Suprapubic skin (tissue), 4 donors: ENCODE data around the gene COLEC11. TPM values are rescaled to one million over a fixed set of nuclear protein-coding genes. Genes with fewer than 3 reads are reported as not detected.

Experiments used
- DNase-seq, 2 donors: peaks; one replicate each; pipeline ENCODE4 v3.0.0-alpha.2; 2019; ENCODE audit warnings: low spot score in 2 of 2
- H3K27ac ChIP-seq: fragments of 200-600 bp; sonication (generic); one replicate; pipeline ENCODE4 v1.5.1; 2019
- H3K27me3 ChIP-seq: fragments of 200-600 bp; sonication (generic); one replicate; pipeline ENCODE4 v1.5.1; 2019
- H3K36me3 ChIP-seq: fragments of 200-600 bp; sonication (generic); one replicate; pipeline ENCODE4 v1.5.1; 2019
- H3K4me1 ChIP-seq: fragments of 200-600 bp; sonication (generic); one replicate; pipeline ENCODE4 v1.5.1; 2019
- H3K4me3 ChIP-seq: fragments of 200-600 bp; sonication (generic); one replicate; pipeline ENCODE4 v1.5.1; 2019; ENCODE audit warnings: mild to moderate bottlenecking
- H3K9me3 ChIP-seq: fragments of 200-600 bp; sonication (generic); one replicate; pipeline ENCODE4 v1.5.1; 2019
- EP300 ChIP-seq: sonication (generic); formaldehyde crosslinking; IDR thresholded peaks from one replicate; pipeline ENCODE4 v1.6.1; 2017; ENCODE audit warnings: antibody characterized with exemption
- POLR2A ChIP-seq, 2 donors: fragments of 450-650 bp; IDR thresholded peaks; one replicate each; pipeline ENCODE4 v1.6.1; 2017; ENCODE audit warnings: antibody characterized with exemption in 2 of 2, mild to moderate bottlenecking in 2 of 2, moderate library complexity in 2 of 2
- POLR2AphosphoS5 ChIP-seq, 3 donors: sonication (generic); formaldehyde crosslinking; IDR thresholded peaks; one replicate each; pipeline ENCODE4 v1.6.1; 2017; ENCODE audit warnings: antibody characterized with exemption in 3 of 3
- WGBS: methylation state at CpG from one replicate; pipeline ENCODE4 v1.1.5; 2018; 5-methylcytosine and 5-hydroxymethylcytosine counted together
- total RNA-seq, 4 donors: library from RNA; depleted of rRNA; stranded (reverse); fragments of >200 nt; gene quantifications; one replicate each; pipeline ENCODE4 v1.1.0, GENCODE V29; 2016
- TF ChIP-seq, protein P1 (sequence below), 2 donors: fragments of 200-600 bp in 1 of 2; fragments of 450-650 bp in 1 of 2; sonication (generic) in 1 of 2; IDR thresholded peaks; one replicate each; pipeline ENCODE4 v1.5.1; 2016 to 2019; ENCODE audit warnings: antibody characterized with exemption in 2 of 2, mild to moderate bottlenecking in 1 of 2, moderate library complexity in 1 of 2

The COLEC11 gene
- total RNA-seq, 4 donors from 2014 or later: 0.39 to 0.68 TPM; not detected in 2

DNA sequence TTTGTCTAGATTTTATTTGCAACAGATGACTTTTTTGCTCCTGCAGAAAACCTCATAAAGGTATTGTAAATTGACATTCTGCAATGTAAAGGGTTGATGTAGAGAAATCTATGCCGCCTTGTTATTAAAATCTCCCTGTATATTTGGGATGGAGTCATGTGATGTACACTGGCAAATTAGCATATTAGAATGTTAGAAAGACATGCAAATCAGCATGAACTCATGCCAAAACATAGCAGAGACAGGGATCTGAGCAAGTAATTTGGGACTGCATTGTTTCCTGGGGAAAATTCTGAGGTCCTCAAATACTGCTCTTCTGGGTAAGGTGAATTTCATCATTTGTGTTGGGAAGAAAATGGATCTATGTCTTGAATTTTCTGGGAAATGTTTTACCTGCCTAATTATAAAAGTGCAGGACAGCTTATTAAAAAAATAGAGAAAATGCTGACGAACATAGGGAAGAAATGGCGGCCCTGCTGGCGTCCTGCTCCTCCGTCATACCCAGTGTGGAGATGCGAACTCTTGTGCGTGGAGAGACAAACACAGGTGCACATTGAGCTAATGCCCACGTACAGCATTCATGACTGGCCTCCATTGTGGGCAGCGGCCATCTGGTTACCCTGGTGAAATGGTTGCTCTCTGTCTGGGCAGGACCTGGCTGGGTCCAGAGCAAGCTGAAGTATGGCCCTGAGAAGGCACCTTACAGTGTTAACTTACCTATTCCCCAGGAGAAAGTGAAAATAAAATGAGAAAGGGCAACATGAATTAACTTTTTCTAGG is 79.3 kb downstream of the COLEC11 start:
- TF ChIP-seq POLR2AphosphoS5 (IDR thresholded peaks at IDR 0.05) (no peak), EP300 (no peak), POLR2A (IDR thresholded peaks at IDR 0.05) (no peak)
- TF ChIP-seq, protein P1, sequence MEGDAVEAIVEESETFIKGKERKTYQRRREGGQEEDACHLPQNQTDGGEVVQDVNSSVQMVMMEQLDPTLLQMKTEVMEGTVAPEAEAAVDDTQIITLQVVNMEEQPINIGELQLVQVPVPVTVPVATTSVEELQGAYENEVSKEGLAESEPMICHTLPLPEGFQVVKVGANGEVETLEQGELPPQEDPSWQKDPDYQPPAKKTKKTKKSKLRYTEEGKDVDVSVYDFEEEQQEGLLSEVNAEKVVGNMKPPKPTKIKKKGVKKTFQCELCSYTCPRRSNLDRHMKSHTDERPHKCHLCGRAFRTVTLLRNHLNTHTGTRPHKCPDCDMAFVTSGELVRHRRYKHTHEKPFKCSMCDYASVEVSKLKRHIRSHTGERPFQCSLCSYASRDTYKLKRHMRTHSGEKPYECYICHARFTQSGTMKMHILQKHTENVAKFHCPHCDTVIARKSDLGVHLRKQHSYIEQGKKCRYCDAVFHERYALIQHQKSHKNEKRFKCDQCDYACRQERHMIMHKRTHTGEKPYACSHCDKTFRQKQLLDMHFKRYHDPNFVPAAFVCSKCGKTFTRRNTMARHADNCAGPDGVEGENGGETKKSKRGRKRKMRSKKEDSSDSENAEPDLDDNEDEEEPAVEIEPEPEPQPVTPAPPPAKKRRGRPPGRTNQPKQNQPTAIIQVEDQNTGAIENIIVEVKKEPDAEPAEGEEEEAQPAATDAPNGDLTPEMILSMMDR (IDR thresholded peaks at IDR 0.05): no peak
- DNase-seq: peak in 1 of 2 donors; percentile 38
- no peak overlapping the region for H3K27ac ChIP-seq
- WGBS: 92% methylated on average over 9 of the region's 9 CpGs
- H3K36me3 ChIP-seq: no peaks in the 10 kb centered on the region
- H3K9me3 ChIP-seq: no peaks in the 10 kb centered on the region
- peaks cover 5% of the 10 kb centered on the region for H3K4me1 ChIP-seq
- H3K4me3 ChIP-seq: no peak overlapping the region
- H3K27me3 ChIP-seq: peaks cover 6% of the 10 kb centered on the region

DNA sequence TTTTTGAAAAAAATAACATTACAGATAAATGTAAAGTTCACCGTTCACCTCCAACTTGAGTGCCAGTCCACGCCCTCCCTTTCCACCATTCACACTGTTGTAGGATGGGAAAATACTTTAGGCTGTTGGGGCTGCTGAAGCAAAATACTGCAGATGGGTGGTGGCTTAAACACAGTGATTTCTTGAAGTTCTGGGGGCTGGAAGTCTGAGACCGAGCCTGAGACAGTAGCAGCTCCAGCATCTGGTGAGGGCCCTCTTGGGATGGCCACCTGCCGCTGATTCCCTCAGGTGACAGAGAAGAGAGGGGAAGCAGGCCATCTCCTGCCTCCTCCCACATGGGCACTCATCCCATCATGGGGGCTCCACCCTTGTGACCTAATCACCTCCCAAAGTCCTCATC is 80.8 kb downstream of the COLEC11 start:
- no peak overlapping the region for H3K4me3 ChIP-seq
- no peak for TF ChIP-seq POLR2AphosphoS5 (IDR thresholded peaks at IDR 0.05)
- no peak for TF ChIP-seq EP300
- no peak for TF ChIP-seq POLR2A (IDR thresholded peaks at IDR 0.05)
- TF ChIP-seq, protein P1 (IDR thresholded peaks at IDR 0.05): no peak
- no peaks in the 10 kb centered on the region for H3K36me3 ChIP-seq
- peaks cover 5% of the 10 kb centered on the region for H3K4me1 ChIP-seq
- 79% methylated on average over 4 of the region's 4 CpGs for WGBS
- DNase-seq: peak in 1 of 2 donors; percentile 15
- H3K9me3 ChIP-seq: no peaks in the 10 kb centered on the region
- H3K27me3 ChIP-seq: peaks cover 6% of the 10 kb centered on the region
- no peak overlapping the region for H3K27ac ChIP-seq

DNA sequence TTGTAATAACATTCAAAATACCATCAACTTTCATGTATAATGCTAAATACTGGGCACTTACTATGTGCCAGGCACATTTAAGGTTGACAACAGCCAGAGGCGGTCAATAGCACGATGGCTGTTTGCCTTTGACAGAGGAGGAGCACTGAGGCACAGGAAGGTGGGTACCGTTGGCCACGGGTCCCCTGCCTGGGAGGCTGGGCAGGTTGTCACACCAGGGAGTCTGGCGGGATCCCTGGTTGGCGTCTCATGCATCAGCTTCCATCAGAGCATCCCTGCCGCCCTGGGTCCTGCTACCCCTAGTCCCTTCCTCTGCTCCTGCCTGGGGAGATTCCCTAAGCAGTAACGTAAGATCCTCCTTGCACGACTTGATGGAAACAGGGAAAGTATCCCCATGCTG is 82.5 kb downstream of the COLEC11 start:
- TF ChIP-seq, protein P1 (IDR thresholded peaks at IDR 0.05): no peak
- TF ChIP-seq EP300 (no peak), POLR2A (IDR thresholded peaks at IDR 0.05) (no peak), POLR2AphosphoS5 (IDR thresholded peaks at IDR 0.05) (no peak)
- no peak overlapping the region for H3K4me3 ChIP-seq
- 84% methylated on average over 7 of the region's 9 CpGs for WGBS

DNA sequence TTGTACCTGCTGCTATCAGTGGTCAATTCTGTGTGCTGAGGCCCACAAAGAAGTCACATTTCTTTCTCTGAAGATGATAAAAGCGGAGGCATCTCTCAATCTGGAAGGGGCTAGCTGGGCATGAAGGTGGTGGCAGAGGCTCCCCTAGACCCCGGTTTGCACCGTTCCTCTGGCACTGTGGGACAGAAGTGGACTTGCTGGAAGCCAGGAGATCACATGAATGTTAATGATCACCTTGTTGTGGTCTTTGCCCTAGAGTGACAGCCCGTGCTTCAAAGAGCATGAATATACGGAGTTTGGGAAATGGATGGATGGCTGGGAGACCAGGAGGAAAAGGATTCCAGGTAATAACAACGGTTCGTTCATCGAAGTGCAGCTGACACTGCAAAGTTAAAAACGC is 83.3 kb downstream of the COLEC11 start:
- Histone ChIP-seq H3K36me3 (no peaks in the 10 kb centered on the region), H3K9me3 (no peaks in the 10 kb centered on the region), H3K4me3 (no peak overlapping the region), H3K27me3 (peaks cover 6% of the 10 kb centered on the region), H3K27ac (no peak overlapping the region), H3K4me1 (no peaks in the 10 kb centered on the region)
- no peak for TF ChIP-seq EP300
- TF ChIP-seq, protein P1 (IDR thresholded peaks at IDR 0.05): no peak
- TF ChIP-seq POLR2AphosphoS5 (IDR thresholded peaks at IDR 0.05): no peak
- TF ChIP-seq POLR2A (IDR thresholded peaks at IDR 0.05): no peak
- peak in 1 of 2 donors; percentile 52 for DNase-seq
- WGBS: 76% methylated on average over 9 of the region's 9 CpGs

More for the DNA sequence above, 82.5 kb downstream of the COLEC11 start:
- Histone ChIP-seq H3K36me3 (no peaks in the 10 kb centered on the region), H3K4me1 (peaks cover 5% of the 10 kb centered on the region), H3K27ac (no peak overlapping the region), H3K27me3 (peaks cover 6% of the 10 kb centered on the region), H3K9me3 (no peaks in the 10 kb centered on the region)
- DNase-seq: peak in 1 of 2 donors; percentile 70

DNA sequence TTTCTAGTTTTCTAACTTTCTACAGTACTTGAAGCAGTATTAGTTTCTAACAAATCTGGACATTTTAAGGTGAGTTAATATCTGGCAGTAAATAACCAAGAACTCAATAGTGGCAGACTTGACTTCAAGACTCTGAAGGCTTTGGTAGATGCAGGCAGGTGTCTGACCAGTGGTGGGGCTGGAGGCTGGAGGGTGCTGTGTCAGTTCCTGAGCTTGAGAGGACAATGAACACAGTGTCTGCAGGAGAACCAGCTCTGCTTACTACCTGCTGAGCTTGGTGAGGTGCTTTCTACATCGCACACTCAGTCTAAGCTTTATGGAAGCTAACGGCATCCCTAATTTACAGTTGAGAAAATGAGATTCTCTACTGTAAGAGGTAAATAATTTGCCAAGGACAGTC is 84.3 kb downstream of the COLEC11 start:
- DNase-seq: peak in 1 of 2 donors; percentile 26
- Histone ChIP-seq H3K4me3 (no peak overlapping the region), H3K4me1 (no peaks in the 10 kb centered on the region), H3K9me3 (no peaks in the 10 kb centered on the region), H3K27ac (no peak overlapping the region), H3K36me3 (no peaks in the 10 kb centered on the region), H3K27me3 (peaks cover 6% of the 10 kb centered on the region)
- no peak for TF ChIP-seq POLR2A (IDR thresholded peaks at IDR 0.05)
- TF ChIP-seq, protein P1 (IDR thresholded peaks at IDR 0.05): no peak
- WGBS: 93% methylated on average over 2 of the region's 2 CpGs
